GM12865 (cell line): ENCODE data around the gene EDIL3.

ENCODE experiments used
- DNase-seq: peaks from one replicate; pipeline ENCODE4 v3.0.0; 2010; ENCODE audit warnings: low read depth
- H3K4me3 ChIP-seq: 2 replicates; pipeline ENCODE4 v1.5.1; 2011; ENCODE audit warnings: mild to moderate bottlenecking, low read depth, low read length, control low read depth
- TF ChIP-seq, protein P1 (sequence below): IDR thresholded peaks from 2 replicates; pipeline ENCODE4 v1.5.1; 2011; ENCODE audit warnings: low read length, control low read depth, low read depth, inconsistent platforms; ENCODE audit not compliant: insufficient read depth; ENCODE audit errors: missing control alignments

EDIL3 gene, protein sequence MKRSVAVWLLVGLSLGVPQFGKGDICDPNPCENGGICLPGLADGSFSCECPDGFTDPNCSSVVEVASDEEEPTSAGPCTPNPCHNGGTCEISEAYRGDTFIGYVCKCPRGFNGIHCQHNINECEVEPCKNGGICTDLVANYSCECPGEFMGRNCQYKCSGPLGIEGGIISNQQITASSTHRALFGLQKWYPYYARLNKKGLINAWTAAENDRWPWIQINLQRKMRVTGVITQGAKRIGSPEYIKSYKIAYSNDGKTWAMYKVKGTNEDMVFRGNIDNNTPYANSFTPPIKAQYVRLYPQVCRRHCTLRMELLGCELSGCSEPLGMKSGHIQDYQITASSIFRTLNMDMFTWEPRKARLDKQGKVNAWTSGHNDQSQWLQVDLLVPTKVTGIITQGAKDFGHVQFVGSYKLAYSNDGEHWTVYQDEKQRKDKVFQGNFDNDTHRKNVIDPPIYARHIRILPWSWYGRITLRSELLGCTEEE

DNA sequence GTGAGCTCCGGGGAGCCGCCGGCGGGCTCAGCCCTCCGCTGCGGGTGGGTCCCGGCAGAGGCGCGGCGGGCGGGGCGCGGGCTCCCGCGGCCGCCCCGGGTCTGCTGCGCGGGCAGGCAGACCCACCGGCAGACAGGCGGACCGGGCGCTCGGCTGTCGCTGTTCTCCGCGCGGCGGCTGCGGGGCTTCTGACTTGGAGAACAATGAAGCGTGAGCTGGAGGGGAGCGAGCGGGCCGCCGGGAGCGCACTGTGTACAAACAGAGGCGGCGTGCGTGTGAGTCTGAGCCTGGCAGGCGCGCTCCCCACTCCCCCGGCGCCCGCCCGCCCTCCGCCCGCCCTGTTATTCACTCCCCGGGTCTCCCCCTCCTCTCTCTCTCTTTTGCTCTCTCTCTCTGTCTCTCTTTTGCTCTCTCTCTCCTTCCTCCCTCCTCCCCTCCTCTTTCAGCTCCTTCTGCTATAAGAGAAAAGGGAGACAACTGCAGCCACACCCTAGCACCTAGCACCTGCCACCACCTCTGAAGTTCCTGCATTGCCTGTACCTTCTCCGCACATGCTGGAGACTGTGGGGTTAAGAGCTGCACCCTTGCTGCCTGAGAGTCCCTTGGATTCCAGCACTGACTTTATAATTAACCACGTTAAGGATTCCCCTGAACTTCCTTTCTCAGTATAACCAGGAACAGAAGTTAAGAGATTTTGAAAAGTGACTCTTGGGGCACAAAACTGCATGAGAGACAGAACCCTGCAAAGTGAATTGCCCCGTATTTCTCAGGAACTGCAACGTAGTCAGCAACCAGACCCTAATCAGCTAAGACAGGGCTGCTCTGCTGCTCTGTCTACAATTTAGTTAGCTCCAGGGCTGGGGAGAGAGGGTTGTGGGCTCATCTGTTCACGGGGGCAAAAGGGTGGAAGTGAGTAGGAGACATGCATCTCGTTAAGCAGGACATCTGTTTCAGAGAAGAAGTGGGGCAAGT, at the start of gene EDIL3:
EDIL3 (minus strand) TSS at position 277 of the 972 bp plus-strand sequence. CDS start 506 bp downstream, outside the sequence.
- TF ChIP-seq, protein P1, sequence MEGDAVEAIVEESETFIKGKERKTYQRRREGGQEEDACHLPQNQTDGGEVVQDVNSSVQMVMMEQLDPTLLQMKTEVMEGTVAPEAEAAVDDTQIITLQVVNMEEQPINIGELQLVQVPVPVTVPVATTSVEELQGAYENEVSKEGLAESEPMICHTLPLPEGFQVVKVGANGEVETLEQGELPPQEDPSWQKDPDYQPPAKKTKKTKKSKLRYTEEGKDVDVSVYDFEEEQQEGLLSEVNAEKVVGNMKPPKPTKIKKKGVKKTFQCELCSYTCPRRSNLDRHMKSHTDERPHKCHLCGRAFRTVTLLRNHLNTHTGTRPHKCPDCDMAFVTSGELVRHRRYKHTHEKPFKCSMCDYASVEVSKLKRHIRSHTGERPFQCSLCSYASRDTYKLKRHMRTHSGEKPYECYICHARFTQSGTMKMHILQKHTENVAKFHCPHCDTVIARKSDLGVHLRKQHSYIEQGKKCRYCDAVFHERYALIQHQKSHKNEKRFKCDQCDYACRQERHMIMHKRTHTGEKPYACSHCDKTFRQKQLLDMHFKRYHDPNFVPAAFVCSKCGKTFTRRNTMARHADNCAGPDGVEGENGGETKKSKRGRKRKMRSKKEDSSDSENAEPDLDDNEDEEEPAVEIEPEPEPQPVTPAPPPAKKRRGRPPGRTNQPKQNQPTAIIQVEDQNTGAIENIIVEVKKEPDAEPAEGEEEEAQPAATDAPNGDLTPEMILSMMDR = no peak
- H3K4me3 ChIP-seq = no peak within 1 kb of the TSS
- DNase-seq = no peak

DNA sequence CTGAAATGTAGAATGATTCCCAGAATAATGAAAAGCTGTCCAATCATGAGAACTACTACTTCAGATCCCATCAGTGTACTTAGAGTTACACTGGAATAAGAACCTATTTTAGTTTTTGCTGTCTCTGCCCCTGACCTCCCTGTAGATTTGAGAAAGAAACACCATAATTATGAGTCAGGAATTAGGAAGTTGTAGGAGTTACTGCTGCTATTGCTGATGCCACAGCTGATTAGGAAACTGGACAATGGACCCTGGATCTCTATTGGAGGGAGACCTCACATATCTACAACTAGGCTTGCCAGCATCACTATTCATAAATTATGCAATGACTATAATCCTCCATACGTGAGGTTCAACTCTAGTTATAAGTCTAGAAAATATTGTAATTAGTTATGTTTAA, 48.8 kb upstream of the EDIL3 start:
- no peak for DNase-seq
- no peak overlapping the region for H3K4me3 ChIP-seq
- TF ChIP-seq, protein P1 = no peak

DNA sequence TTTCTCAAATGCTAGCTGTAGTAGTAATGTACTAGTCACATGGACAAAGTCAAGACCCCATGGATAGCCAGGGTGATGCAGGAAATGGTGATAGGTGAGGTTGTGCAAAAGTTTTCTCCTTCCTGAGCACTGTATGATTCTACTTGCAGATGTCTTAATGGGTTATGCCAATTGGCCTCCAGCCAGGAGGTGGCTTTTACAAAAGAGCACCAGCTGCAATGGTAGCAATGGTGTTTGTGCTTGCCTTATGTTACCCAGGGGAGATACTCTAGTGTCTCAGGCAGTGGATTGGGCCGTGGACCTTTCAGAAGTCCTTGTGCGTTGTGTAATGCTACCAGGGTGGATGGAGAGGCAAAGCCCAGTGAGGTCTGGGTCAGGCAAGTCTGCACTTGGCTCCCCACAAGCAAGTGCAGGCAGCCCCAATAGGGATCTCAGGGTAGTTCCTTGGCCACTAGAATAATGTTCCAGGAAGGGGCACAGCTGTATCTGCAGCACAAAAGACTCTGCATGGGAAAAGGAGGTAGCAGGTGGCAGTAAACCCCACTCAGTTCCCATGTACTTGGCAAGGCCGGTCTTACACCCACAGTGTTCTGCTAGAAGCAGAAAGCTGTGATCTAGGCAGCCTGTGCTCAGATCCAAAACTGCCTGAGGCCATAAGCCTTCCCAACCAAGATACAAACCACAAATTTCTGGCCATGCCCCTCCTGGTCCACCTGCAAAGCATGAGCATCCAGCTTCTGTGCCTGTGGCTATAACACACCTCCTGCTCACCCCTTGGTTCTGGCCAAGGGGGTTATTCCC, 46.4 kb upstream of the EDIL3 start:
- no peak for DNase-seq
- no peak overlapping the region for H3K4me3 ChIP-seq
- TF ChIP-seq, protein P1 = no peak

DNA sequence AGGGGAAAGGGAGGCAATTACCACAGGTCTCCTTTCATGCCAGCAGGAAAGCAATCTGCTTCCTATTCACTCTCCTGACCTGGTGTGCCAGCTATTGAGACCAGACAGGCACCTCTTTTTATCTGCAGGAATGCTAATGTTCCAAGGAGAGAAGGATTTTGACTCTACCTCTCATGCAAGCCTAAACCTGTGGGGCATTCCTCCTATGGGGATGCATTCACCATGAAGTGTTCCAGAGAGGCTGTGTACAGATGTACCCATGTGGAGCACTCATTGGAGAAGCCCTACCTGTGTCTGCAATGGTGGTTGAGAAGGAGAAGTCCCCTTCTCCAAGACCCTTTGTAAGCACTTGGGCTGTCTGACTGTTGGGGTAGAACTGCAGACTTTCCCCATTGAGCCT, 45.4 kb upstream of the EDIL3 start:
- no peak for DNase-seq
- H3K4me3 ChIP-seq = no peak overlapping the region
- TF ChIP-seq, protein P1 = no peak

DNA sequence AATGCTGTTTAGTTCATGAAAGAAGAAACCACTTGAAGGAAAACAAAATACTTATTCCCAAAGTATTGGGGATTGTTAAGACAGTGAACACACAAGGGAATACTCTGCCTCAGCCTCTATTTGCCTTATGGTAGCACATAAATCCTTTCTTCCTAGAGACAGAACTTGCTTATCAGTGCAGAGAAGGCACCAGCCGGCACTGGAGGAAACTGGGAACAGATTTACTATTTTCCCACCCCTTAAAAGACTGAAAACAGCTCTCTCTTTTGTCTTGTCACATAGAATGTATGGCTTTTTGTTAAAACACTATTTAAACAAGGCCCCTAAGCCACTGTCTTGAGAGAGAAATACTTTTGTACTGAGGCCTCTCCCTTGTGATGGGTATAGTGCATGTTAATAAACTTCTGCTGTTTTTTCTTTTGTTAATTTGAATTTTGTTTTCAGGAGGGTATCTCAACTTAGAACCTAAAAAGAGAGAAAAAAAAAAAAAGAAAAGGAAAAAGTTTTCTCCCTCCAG, 40.7 kb upstream of the EDIL3 start:
- H3K4me3 ChIP-seq = no peak overlapping the region
- TF ChIP-seq, protein P1 = no peak
- DNase-seq = no peak

DNA sequence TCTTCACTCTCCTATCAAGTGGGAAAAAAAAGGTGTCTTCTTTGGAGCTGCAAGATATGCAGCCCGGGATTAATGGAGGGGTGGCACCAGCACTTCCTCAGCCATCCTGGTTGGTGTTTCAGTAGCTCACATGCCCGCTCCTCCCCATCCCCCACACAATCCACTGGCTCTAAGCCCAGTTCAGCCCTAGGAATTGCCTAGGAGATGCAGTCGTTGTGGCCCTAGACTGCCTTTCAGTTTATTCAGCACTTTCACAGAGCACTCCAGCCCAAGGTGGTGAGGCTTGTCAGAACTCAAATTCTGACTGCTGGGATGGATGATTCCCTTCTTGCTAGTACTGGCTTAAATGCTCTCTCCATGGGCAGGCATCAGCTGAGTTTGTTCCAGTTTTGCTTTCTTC, 35.1 kb upstream of the EDIL3 start:
- H3K4me3 ChIP-seq = no peak overlapping the region
- TF ChIP-seq, protein P1 = no peak
- DNase-seq = no peak
